Measurements from ENCODE around the gene NARS2.

The NARS2 gene

DNA sequence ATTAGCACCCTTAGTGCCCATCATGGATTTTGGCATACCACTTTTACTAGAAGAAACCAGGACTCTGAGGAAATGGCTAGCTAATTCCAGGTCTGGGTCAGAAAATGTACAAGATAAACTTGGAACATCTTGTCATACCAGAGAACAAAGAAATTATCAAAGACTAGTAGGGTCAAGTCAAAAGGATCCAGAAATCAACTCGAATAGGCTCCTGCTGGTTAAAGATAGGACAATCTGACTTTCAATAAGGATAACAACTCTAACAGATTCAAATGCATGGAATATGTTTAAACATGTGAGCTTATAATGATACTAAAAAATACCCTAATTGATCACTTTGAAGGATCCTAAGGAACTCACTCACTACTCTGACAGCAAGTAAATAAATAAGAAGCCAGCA is 175.9 kb downstream of the NARS2 start:
- TF ChIP-seq POU2F2 (IDR thresholded peaks at IDR 0.05; ENCODE audit: low read depth, low read length) (no peak), POLR2A (IDR thresholded peaks at IDR 0.05; ENCODE audit: low read depth, low read length) (no peak), SPI1 (IDR thresholded peaks at IDR 0.05; ENCODE audit: low read depth, low read length) (no peak), PAX5 (IDR thresholded peaks at IDR 0.05; ENCODE audit: insufficient read depth, low read length, severe bottlenecking) (no peak), TAF1 (IDR thresholded peaks at IDR 0.05; ENCODE audit: low read depth, low read length) (no peak), POLR2AphosphoS5 (IDR thresholded peaks at IDR 0.05; ENCODE audit: low read depth, low read length) (no peak)
- DNase-seq (ENCODE audit: insufficient read length, low spot score) (no peak), FAIRE-seq (no peak)

DNA sequence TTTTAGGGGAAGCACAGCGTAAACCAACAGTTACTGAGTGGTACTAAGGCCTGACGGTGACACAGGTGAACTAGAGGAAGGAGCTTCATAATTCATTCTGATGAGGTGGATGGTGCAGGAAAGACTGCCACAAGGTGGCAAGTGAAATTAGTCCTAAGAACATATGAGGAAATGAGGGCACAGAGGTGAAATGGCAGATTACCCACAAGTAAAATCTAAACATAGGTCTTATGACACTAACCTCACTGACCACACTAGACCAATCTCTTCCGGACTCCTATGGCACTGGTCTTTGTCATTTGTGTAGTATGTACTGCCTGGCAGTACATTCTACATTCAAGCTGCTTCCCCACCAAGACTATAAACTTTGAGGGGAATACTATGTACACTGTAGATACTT is 177.3 kb downstream of the NARS2 start:
- DNase-seq (ENCODE audit: insufficient read length, low spot score) (no peak), FAIRE-seq (no peak)
- TF ChIP-seq POLR2A (IDR thresholded peaks at IDR 0.05; ENCODE audit: low read depth, low read length) (no peak), PAX5 (IDR thresholded peaks at IDR 0.05; ENCODE audit: insufficient read depth, low read length, severe bottlenecking) (no peak), POLR2AphosphoS5 (IDR thresholded peaks at IDR 0.05; ENCODE audit: low read depth, low read length) (no peak), POU2F2 (IDR thresholded peaks at IDR 0.05; ENCODE audit: low read depth, low read length) (no peak)

DNA sequence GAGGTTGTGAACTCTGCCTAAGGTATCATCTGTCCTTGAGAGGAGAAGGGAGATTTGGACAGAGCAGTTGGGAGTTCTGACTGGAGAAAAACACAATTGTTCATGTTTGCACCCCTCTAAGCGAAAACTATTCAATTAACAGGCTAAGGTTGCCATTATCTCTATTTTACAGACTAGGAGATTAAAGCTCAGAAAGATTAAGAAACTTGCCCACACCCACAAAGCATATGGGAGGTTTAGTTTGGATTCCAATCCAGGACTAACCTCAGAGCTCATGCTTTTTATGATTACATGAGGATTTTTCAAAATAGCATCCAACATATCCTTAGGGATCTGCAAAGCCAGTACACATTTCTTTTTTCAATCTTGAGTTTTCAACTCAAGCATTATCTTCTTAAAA is 179.1 kb downstream of the NARS2 start:
- TF ChIP-seq POLR2AphosphoS5 (IDR thresholded peaks at IDR 0.05; ENCODE audit: low read depth, low read length) = no peak
- TF ChIP-seq POU2F2 (IDR thresholded peaks at IDR 0.05; ENCODE audit: low read depth, low read length) = no peak
- TF ChIP-seq TAF1 (IDR thresholded peaks at IDR 0.05; ENCODE audit: low read depth, low read length) = no peak
- TF ChIP-seq PAX5 (IDR thresholded peaks at IDR 0.05; ENCODE audit: insufficient read depth, low read length, severe bottlenecking) = no peak
- no peak for TF ChIP-seq SPI1 (IDR thresholded peaks at IDR 0.05; ENCODE audit: low read depth, low read length)
- TF ChIP-seq POLR2A (IDR thresholded peaks at IDR 0.05; ENCODE audit: low read depth, low read length) = no peak
- no peak for DNase-seq (ENCODE audit: insufficient read length, low spot score)
- FAIRE-seq = no peak

DNA sequence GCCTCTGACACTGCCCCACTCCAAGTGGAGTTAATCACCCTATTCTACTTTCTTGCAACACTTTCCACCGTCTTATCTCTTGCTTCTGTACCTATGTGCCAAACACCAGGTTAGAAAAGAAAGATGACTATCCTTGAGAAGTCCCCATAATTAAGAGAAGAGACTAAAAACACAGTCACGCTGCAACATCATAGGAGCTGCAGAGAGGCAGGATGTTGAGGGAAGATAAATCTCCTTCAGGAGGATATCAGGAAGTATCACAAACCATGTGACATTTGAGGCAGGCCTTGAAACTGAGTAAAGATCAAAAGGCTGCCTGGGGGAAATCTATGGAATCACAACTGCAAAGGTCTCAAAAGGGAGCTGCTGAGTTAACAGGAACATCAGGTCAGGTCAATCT is 181.8 kb downstream of the NARS2 start:
- TF ChIP-seq TAF1 (IDR thresholded peaks at IDR 0.05; ENCODE audit: low read depth, low read length) (no peak), PAX5 (IDR thresholded peaks at IDR 0.05; ENCODE audit: insufficient read depth, low read length, severe bottlenecking) (no peak), POLR2AphosphoS5 (IDR thresholded peaks at IDR 0.05; ENCODE audit: low read depth, low read length) (no peak), POLR2A (IDR thresholded peaks at IDR 0.05; ENCODE audit: low read depth, low read length) (no peak), SPI1 (IDR thresholded peaks at IDR 0.05; ENCODE audit: low read depth, low read length) (no peak), POU2F2 (IDR thresholded peaks at IDR 0.05; ENCODE audit: low read depth, low read length) (no peak)
- DNase-seq (ENCODE audit: insufficient read length, low spot score) = no peak
- FAIRE-seq = no peak

DNA sequence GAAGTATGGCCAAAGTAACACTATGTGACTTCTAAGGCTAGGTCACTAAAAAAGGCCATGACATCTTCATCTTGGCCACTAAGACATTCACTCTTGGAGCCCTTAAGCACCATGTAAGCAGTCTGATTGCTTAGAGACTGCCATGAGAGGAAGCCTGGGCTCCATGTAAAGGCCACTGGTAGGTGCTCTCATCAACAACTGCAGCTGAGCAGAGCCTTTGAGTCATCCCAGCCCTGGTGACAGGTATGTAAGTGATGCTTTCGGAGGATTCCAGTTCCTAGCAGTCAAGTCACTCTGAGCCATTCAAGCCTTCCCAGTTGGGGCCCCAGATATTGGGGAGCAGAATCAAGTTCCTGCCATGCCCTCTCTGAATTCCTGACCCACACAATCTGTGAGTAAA is 183.2 kb downstream of the NARS2 start:
- DNase-seq (ENCODE audit: insufficient read length, low spot score) (no peak), FAIRE-seq (no peak)
- TF ChIP-seq TAF1 (IDR thresholded peaks at IDR 0.05; ENCODE audit: low read depth, low read length) = no peak
- TF ChIP-seq SPI1 (IDR thresholded peaks at IDR 0.05; ENCODE audit: low read depth, low read length) = no peak
- TF ChIP-seq PAX5 (IDR thresholded peaks at IDR 0.05; ENCODE audit: insufficient read depth, low read length, severe bottlenecking) = no peak
- TF ChIP-seq POLR2A (IDR thresholded peaks at IDR 0.05; ENCODE audit: low read depth, low read length) = no peak
- TF ChIP-seq POU2F2 (IDR thresholded peaks at IDR 0.05; ENCODE audit: low read depth, low read length) = no peak
- TF ChIP-seq POLR2AphosphoS5 (IDR thresholded peaks at IDR 0.05; ENCODE audit: low read depth, low read length) = no peak

DNA sequence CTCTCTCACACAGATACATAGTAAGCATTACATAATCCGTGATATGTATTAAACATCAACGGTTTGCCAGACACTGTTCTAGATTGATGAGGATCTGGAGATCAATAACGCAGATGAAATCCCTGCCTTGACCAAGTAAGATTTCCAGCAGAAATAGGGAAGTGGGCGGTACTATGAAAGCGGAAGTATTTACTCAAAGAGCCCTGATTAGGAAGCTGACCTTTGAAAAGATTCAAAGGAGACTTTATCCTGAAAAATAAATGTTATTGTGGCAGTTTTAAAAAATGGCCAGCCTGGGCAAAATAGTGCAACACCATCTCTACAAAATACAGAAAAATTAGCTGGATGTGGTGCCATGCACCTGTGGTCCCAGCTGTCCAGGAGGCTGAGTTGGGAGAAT is 183.9 kb downstream of the NARS2 start:
- TF ChIP-seq POLR2AphosphoS5 (IDR thresholded peaks at IDR 0.05; ENCODE audit: low read depth, low read length) (no peak), PAX5 (IDR thresholded peaks at IDR 0.05; ENCODE audit: insufficient read depth, low read length, severe bottlenecking) (no peak), POU2F2 (IDR thresholded peaks at IDR 0.05; ENCODE audit: low read depth, low read length) (no peak), SPI1 (IDR thresholded peaks at IDR 0.05; ENCODE audit: low read depth, low read length) (peak; percentile 37; the same call in 1 of the 2 replicates), TAF1 (IDR thresholded peaks at IDR 0.05; ENCODE audit: low read depth, low read length) (no peak)
- no peak for DNase-seq (ENCODE audit: insufficient read length, low spot score)
- no peak for FAIRE-seq

DNA sequence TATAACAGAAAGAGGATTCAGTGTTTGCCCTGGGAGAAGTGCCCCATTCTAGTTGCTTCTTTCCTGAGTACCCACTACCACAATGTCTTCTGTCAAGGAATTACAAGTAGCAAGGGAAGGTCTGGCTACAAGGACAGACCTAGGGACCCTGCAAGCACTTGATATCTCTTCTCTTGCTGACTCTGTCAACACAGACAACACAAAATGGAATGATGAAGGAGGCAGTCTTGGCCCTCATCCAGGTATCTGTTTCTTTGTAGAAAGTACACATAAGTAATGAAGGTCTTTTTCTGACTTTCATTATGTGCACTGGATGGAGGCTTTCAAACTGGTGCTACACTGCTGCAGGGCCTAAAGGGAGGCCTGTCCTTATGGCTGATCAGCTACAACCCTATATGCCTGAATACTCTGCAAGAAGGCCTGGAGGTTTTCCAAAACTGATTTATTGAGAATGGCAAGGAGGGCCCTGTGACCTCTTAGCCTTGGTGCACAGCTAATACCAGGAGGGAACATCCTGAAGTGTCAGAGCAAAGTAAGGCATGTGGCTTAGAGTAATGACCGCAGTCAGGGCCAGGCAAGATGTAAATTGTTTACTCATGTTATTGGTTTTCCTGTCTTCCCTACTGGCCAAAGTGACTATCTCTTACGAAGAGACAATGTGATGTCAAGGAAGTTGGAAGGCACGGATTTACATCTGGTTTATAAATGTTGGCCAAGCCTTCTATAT is 188.3 kb downstream of the NARS2 start:
- TF ChIP-seq PAX5 (IDR thresholded peaks at IDR 0.05; ENCODE audit: insufficient read depth, low read length, severe bottlenecking) (no peak), POLR2A (IDR thresholded peaks at IDR 0.05; ENCODE audit: low read depth, low read length) (no peak)
- FAIRE-seq = no peak
- DNase-seq (ENCODE audit: insufficient read length, low spot score) = no peak

Measured in GM12891 (cell line).